Neural cell (in vitro differentiated cells): ENCODE data around the gene PGLYRP1. TPM values are rescaled to one million over a fixed set of nuclear protein-coding genes. Genes with fewer than 3 reads are reported as not detected.

Source experiments
- H2AFZ ChIP-seq: fragments of 200-600, 300-800 bp; sonication (generic), shearing (Covaris generic); 2 replicates; pipeline ENCODE4 v1.6.0; 2014; ENCODE audit warnings: low read depth, mild to moderate bottlenecking, antibody characterized with exemption, low read length, moderate library complexity
- H3F3A ChIP-seq: fragments of 200-600 bp; shearing (Covaris generic); 2 replicates; pipeline ENCODE4 v1.6.1; 2016; ENCODE audit warnings: mild to moderate bottlenecking, moderate library complexity, mixed read lengths, antibody characterized with exemption, low read length; ENCODE audit not compliant: insufficient read depth, poor library complexity, severe bottlenecking
- H3K27ac ChIP-seq: fragments of 200-600, 300-800 bp; sonication (generic), shearing (Covaris generic); 2 replicates; pipeline ENCODE4 v1.5.1; 2014; ENCODE audit warnings: mild to moderate bottlenecking, low read length, moderate library complexity
- H3K27me3 ChIP-seq: fragments of 300-800, 200-600 bp; sonication (generic), shearing (Covaris generic); 2 replicates; pipeline ENCODE4 v1.6.0; 2014; ENCODE audit warnings: mild to moderate bottlenecking, low read depth, low read length, moderate library complexity; ENCODE audit not compliant: insufficient read depth
- H3K36me3 ChIP-seq: fragments of 300-800, 200-600 bp; sonication (generic), shearing (Covaris generic); 2 replicates; pipeline ENCODE4 v1.5.1; 2014; ENCODE audit warnings: mild to moderate bottlenecking, antibody characterized with exemption, low read length, moderate library complexity; ENCODE audit not compliant: insufficient read depth
- H3K4me2 ChIP-seq: fragments of 300-800, 200-600 bp; sonication (generic), shearing (Covaris generic); 2 replicates; pipeline ENCODE4 v1.6.0; 2014; ENCODE audit warnings: mild to moderate bottlenecking, low read length
- H3K4me3 ChIP-seq: fragments of 300-800, 200-600 bp; sonication (generic), shearing (Covaris generic); 2 replicates; pipeline ENCODE4 v1.5.1; 2014; ENCODE audit warnings: mild to moderate bottlenecking, low read length, moderate library complexity
- H3K79me2 ChIP-seq: fragments of 200-600 bp; shearing (Covaris generic); replicated peaks from 2 replicates; pipeline ENCODE4 v1.6.0; 2014; ENCODE audit warnings: mild to moderate bottlenecking, low read length, moderate library complexity; ENCODE audit not compliant: insufficient read depth
- H3K9ac ChIP-seq: fragments of 300-800, 200-600 bp; sonication (generic), shearing (Covaris generic); 2 replicates; pipeline ENCODE4 v1.6.1; 2016; ENCODE audit warnings: mild to moderate bottlenecking, low read length, mixed read lengths
- H3K9me2 ChIP-seq: fragments of 200-600 bp; shearing (Covaris generic); 2 replicates; pipeline ENCODE4 v1.6.1; 2016; ENCODE audit warnings: mild to moderate bottlenecking, low read length, mixed read lengths; ENCODE audit not compliant: insufficient read depth
- H3K9me3 ChIP-seq: fragments of 200-600, 300-800 bp; sonication (generic), shearing (Covaris generic); 2 replicates; pipeline ENCODE4 v1.6.1; 2016; ENCODE audit warnings: mild to moderate bottlenecking, mixed run types, low read length, moderate library complexity, mixed read lengths
- H4K20me1 ChIP-seq: fragments of 200-600 bp; shearing (Covaris generic); 2 replicates; pipeline ENCODE4 v1.6.1; 2016; ENCODE audit warnings: mild to moderate bottlenecking, mixed run types; ENCODE audit not compliant: insufficient read depth
- CTCF ChIP-seq: fragments of 450-650 bp; IDR thresholded peaks from 2 replicates; pipeline ENCODE4 v1.5.1; 2014; ENCODE audit warnings: antibody characterized with exemption, mild to moderate bottlenecking, moderate library complexity; ENCODE audit not compliant: poor library complexity, severe bottlenecking
- EP300 ChIP-seq: fragments of 450-650 bp; conservative IDR thresholded peaks from 2 replicates; pipeline ENCODE4 v1.6.1; 2014; ENCODE audit warnings: antibody characterized with exemption, mild to moderate bottlenecking, moderate library complexity; ENCODE audit not compliant: poor library complexity, severe bottlenecking
- EZH2 ChIP-seq: fragments of 200-600, 300-800 bp; shearing (Covaris generic), sonication (generic); IDR thresholded peaks from 2 replicates; pipeline ENCODE4 v1.6.1; 2014; ENCODE audit warnings: antibody characterized with exemption, low read length, borderline replicate concordance, mild to moderate bottlenecking; ENCODE audit not compliant: insufficient read depth, poor library complexity, severe bottlenecking
- MXI1 ChIP-seq: fragments of 450-650 bp; conservative IDR thresholded peaks from 2 replicates; pipeline ENCODE4 v1.6.1; 2014; ENCODE audit warnings: antibody characterized with exemption, mild to moderate bottlenecking; ENCODE audit not compliant: poor library complexity, severe bottlenecking
- POLR2AphosphoS5 ChIP-seq: IDR thresholded peaks from 2 replicates; pipeline ENCODE4 v1.6.1; 2012
- REST ChIP-seq: IDR thresholded peaks from 2 replicates; pipeline ENCODE4 v1.6.1; 2012; ENCODE audit warnings: borderline replicate concordance
- SMC3 ChIP-seq: fragments of 450-650 bp; conservative IDR thresholded peaks from 2 replicates; pipeline ENCODE4 v1.6.1; 2014; ENCODE audit warnings: antibody characterized with exemption, mild to moderate bottlenecking, moderate library complexity; ENCODE audit not compliant: poor library complexity
- TAF1 ChIP-seq: IDR thresholded peaks from 2 replicates; pipeline ENCODE4 v1.6.1; 2012; ENCODE audit warnings: low read depth
- polyA plus RNA-seq: library from polyadenylated mRNA; depleted of rRNA; stranded (reverse); fragments of >200 nt; gene quantifications from 2 replicates; pipeline ENCODE4 v1.2.3, GENCODE V29; 2014

Gene PGLYRP1
- polyA plus RNA-seq, 1 donor from 2014 or later, result not detected

- H3K9me2 ChIP-seq, result no peaks in the 10 kb centered on the region
- H3K9me3 ChIP-seq, result no peaks in the 10 kb centered on the region
- H3F3A ChIP-seq, result no peaks in the 10 kb centered on the region
- H4K20me1 ChIP-seq, result no peaks in the 10 kb centered on the region
- peaks cover 3% of the 10 kb centered on the region for H3K79me2 ChIP-seq
- no peak overlapping the region for H3K4me3 ChIP-seq
- no peaks in the 10 kb centered on the region for H3K27me3 ChIP-seq
- TF ChIP-seq SMC3 (no peak), TAF1 (no peak), CTCF (no peak), REST (no peak), MXI1 (no peak), EP300 (no peak), EZH2 (no peak)
- H3K9ac ChIP-seq, result no peak overlapping the region
- no peak overlapping the region for H3K27ac ChIP-seq
- no peak overlapping the region for H2AFZ ChIP-seq
- H3K36me3 ChIP-seq, result no peaks in the 10 kb centered on the region
- no peak overlapping the region for H3K4me2 ChIP-seq
Observed at GRCh38 chr19:46002678-46003275, 20.1 kb downstream of the PGLYRP1 start.

GRCh38 chr19:46000491-46001246, 22.2 kb downstream of the PGLYRP1 start:
- Histone ChIP-seq H3F3A (no peaks in the 10 kb centered on the region), H3K27me3 (no peaks in the 10 kb centered on the region), H3K79me2 (peaks cover 3% of the 10 kb centered on the region), H3K36me3 (no peaks in the 10 kb centered on the region), H3K9ac (peak overlapping the region; percentile 68), H4K20me1 (no peaks in the 10 kb centered on the region), H3K27ac (peak overlapping the region; percentile 59), H3K4me2 (peak overlapping the region; percentile 52), H3K9me3 (no peaks in the 10 kb centered on the region), H2AFZ (peak overlapping the region; percentile 14), H3K4me3 (peak overlapping the region; percentile 67), H3K9me2 (no peaks in the 10 kb centered on the region)
- TF ChIP-seq EZH2 (no peak), TAF1 (peak; percentile 65), POLR2AphosphoS5 (peak; percentile 12)
